Prostate gland (tissue), 2 donors: ENCODE measurements around the gene CAAP1. TPM values are rescaled to one million over a fixed set of nuclear protein-coding genes. Genes with fewer than 3 reads are reported as not detected.
A peak's percentile ranks its signal among the peaks of the same experiment; 100 is the strongest.
"Not testable (repeated sequence)": the region's sequence is repeated elsewhere in the genome, so short reads cannot be mapped to it uniquely, and the experiment has no call there.

Experiments
- DNase-seq: peaks from one replicate; pipeline ENCODE4 v3.0.0-alpha.2; 2019; ENCODE audit warnings: low spot score
- H3K27ac ChIP-seq, 2 donors: fragments of 200-600 bp; sonication (generic); 2 replicates each; pipeline ENCODE4 v1.5.1; 2017 to 2019
- H3K27me3 ChIP-seq: fragments of 200-600 bp; sonication (generic); replicated peaks from 2 replicates; pipeline ENCODE4 v1.5.1; 2019; ENCODE audit not compliant: insufficient read depth
- H3K36me3 ChIP-seq, 2 donors: fragments of 200-600 bp; sonication (generic); 1 replicate in 1 of 2; 2 replicates in 1 of 2; pipeline versions ENCODE4 v1.5.1 to v1.8.1; 2017 to 2019
- H3K4me1 ChIP-seq: fragments of 200-600 bp; sonication (generic); replicated peaks from 2 replicates; pipeline ENCODE4 v1.5.1; 2019
- H3K4me3 ChIP-seq, 2 donors: fragments of 200-600 bp; sonication (generic); 2 replicates each; pipeline ENCODE4 v1.5.1; 2017 to 2019
- H3K9me3 ChIP-seq: fragments of 200-600 bp; sonication (generic); 2 replicates; pipeline ENCODE4 v1.5.1; 2017
- CTCF ChIP-seq, 4 experiments: fragments of 200-600 bp in 2 of 4; fragments of 450-650 bp in 2 of 4; sonication (generic) in 2 of 4; IDR thresholded peaks; 1 replicate in 3 of 4; 2 replicates in 1 of 4; pipeline ENCODE4 v1.5.1; 2016 to 2019; ENCODE audit warnings: antibody characterized with exemption in 4 of 4, mild to moderate bottlenecking in 2 of 4, moderate library complexity in 2 of 4
- POLR2A ChIP-seq: fragments of 450-650 bp; IDR thresholded peaks from one replicate; pipeline ENCODE4 v1.6.1; 2016; ENCODE audit warnings: antibody characterized with exemption, mild to moderate bottlenecking
- POLR2AphosphoS5 ChIP-seq: sonication (generic); formaldehyde crosslinking; IDR thresholded peaks from one replicate; pipeline ENCODE4 v1.6.1; 2017; ENCODE audit warnings: antibody characterized with exemption
- WGBS: methylation state at CpG from one replicate; pipeline ENCODE4 v1.1.5; 2018; 5-methylcytosine and 5-hydroxymethylcytosine counted together
- intact Hi-C: fragments of 100-400 bp; cut with DNase I; formaldehyde crosslinking; loops from one replicate; pipeline ENCODE4 v1.14.2; 2022
- total RNA-seq, 2 donors: library from RNA; depleted of rRNA; stranded (reverse); fragments of >200 nt; gene quantifications; one replicate each; pipeline ENCODE4 v1.1.0, GENCODE V29; 2016

The CAAP1 gene
- total RNA-seq, 2 donors from 2014 or later, result 20.4 to 20.8 TPM

GRCh38 chr9:26856413-26857032 is 36.1 kb downstream of the CAAP1 start:
- H3K27ac ChIP-seq, result no peak overlapping the region
- TF ChIP-seq CTCF (IDR thresholded peaks at IDR 0.05), result peak in 3 of 4 experiments; percentile 35 to 56 (median 36)
- TF ChIP-seq POLR2A, result no peak
- WGBS, result 90% methylated on average over 1 of the region's 1 CpG
- peaks cover 4% of the 10 kb centered on the region for H3K4me1 ChIP-seq
- intact Hi-C loops, result no loop called here
- H3K9me3 ChIP-seq, result no peaks in the 10 kb centered on the region
- no peaks in the 10 kb centered on the region for H3K36me3 ChIP-seq
- H3K27me3 ChIP-seq, result no peaks in the 10 kb centered on the region
- H3K4me3 ChIP-seq, result no peak overlapping the region
- peak; percentile 23 for DNase-seq

GRCh38 chr9:26850995-26851394 is 41.6 kb downstream of the CAAP1 start:
- WGBS, result 92% methylated on average over 2 of the region's 2 CpGs
- intact Hi-C loops, result no loop called here
- Histone ChIP-seq H3K27ac (no peak overlapping the region), H3K4me1 (peaks cover 6% of the 10 kb centered on the region), H3K4me3 (no peak overlapping the region), H3K36me3 (no peaks in the 10 kb centered on the region), H3K27me3 (no peaks in the 10 kb centered on the region), H3K9me3 (no peaks in the 10 kb centered on the region)
- no peak for DNase-seq
- TF ChIP-seq POLR2AphosphoS5 (no peak), CTCF (IDR thresholded peaks at IDR 0.05) (no peak), POLR2A (no peak)

GRCh38 chr9:26833792-26834191 is 58.8 kb downstream of the CAAP1 start:
- Histone ChIP-seq H3K9me3 (no peaks in the 10 kb centered on the region), H3K36me3 (no peaks in the 10 kb centered on the region), H3K27me3 (no peaks in the 10 kb centered on the region), H3K4me1 (no peaks in the 10 kb centered on the region), H3K4me3 (no peak overlapping the region), H3K27ac (no peak overlapping the region)
- WGBS, result 21% methylated on average over 6 of the region's 6 CpGs
- no peak for DNase-seq
- no peak for TF ChIP-seq POLR2A
- TF ChIP-seq POLR2AphosphoS5, result no peak
- no peak for TF ChIP-seq CTCF (IDR thresholded peaks at IDR 0.05)
- intact Hi-C loops, result no loop called here

- intact Hi-C loops, H3K36me3 ChIP-seq, H3K27ac ChIP-seq, H3K9me3 ChIP-seq, H3K4me3 ChIP-seq, H3K4me1 ChIP-seq, H3K27me3 ChIP-seq, DNase-seq: not testable (repeated sequence)
- 88% methylated on average over 4 of the region's 4 CpGs for WGBS
Observed at GRCh38 chr9:26828391-26828955, 64.1 kb downstream of the CAAP1 start.

- Histone ChIP-seq H3K4me1 (no peaks in the 10 kb centered on the region), H3K9me3 (no peaks in the 10 kb centered on the region), H3K27ac (no peak overlapping the region), H3K4me3 (no peak overlapping the region), H3K36me3 (no peaks in the 10 kb centered on the region), H3K27me3 (no peaks in the 10 kb centered on the region)
- WGBS, result 81% methylated on average over 2 of the region's 2 CpGs
- intact Hi-C loops, result no loop called here
- no peak for TF ChIP-seq CTCF (IDR thresholded peaks at IDR 0.05)
- no peak for TF ChIP-seq POLR2A
- no peak for TF ChIP-seq POLR2AphosphoS5
- DNase-seq, result no peak
Observed at GRCh38 chr9:26814799-26815198, 77.8 kb downstream of the CAAP1 start.
